Stimulated activated CD4-positive, alpha-beta T cell treated with anti-CD3 and anti-CD28 coated beads, TNF-alpha, amount 100 ng/mL, for 4 hours (primary cell): ENCODE data around the gene TIMM23.
"Not testable (repeated sequence)": the region's sequence is repeated elsewhere in the genome, so short reads cannot be mapped to it uniquely, and the experiment has no call there.

Experiments
- DNase-seq, 3 experiments: peaks; one replicate each; pipeline ENCODE4 v3.0.0-alpha.2; 2020; ENCODE audit warnings: low read depth in 3 of 3

TIMM23 gene

DNA sequence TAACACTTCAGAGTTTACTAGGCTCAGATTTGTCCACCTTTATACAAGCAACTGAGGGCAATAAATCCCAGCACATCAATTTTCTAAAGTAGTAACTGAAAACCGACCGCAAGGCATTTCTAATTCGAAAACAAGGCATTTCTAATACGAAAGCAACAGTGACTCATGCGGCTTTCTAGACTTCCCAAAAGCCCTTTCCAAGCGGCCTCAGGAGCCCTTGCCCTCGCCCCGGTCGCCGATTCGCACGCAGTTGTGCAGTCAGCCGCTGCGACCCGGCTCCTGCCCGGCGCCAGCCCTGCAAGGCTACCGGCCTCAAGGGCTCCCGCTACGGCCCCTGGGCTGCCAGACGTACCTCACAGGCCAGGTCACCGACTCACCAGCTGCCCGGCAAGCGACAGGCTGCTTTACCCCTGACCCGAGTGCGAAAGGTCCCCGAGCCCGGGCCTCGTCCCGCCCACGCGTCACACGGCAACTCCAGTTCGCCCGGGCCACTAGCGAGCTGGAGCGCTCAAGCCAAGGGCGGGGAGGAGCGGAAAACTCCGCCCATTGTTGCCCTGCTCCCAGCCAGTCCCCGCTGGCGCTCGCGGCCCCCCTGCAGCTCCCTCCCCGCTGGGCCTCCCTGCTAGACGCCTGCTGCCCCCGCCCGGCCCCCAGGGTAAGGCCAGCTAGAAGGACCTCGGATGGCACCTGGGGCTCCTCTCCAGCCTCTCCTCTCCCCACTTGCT is 50.9 kb downstream of the TIMM23 start:
- peak; percentile 52 to 58 (median 57) for DNase-seq

- no peak for DNase-seq
Measured at GRCh38 chr10:46024948-46025347, 52.7 kb downstream of the TIMM23 start.

DNA sequence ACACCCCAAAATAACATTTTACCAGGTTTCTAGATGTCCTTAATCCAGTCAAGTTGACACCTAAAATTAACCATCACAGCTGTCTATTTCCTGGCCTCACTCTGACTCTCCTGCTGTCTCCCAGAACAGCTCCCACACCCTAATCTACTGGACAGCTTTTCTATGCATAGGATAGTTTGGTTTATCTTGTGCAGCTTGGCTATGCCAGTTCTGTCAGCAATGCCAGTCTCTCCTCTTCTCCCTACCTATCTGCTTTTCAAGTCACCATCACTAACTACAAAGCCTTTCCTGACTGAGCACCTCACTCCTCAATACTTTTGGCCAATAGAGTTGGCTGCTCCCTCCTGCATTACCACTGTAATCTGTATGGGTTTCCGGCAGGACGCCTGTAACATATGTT is 53.1 kb downstream of the TIMM23 start:
- DNase-seq: no peak

DNA sequence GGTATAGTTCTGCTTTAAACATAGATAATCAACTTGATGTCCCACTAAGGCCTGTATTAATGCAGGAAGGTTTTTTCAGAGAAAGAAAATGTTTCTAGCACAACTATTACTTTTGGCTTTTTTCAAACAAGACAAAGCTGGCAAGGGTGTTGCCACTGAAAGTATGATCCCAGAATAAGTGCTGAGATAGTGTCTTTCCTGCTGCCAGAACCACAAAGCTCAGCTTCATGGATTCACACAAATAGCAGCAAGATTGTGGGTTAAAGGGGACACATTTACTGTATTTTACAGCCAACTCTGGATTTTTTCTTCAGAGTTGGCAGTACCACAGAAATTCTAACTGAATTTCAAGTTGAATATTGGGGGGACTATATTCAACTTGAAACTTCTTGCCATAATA is 53.8 kb downstream of the TIMM23 start:
- DNase-seq: no peak

GRCh38 chr10:46028584-46029460 is 56.5 kb downstream of the TIMM23 start:
- DNase-seq: peak in 1 of 3 experiments; percentile 5

- no peak for DNase-seq
Measured at GRCh38 chr10:46029461-46030030, 57.3 kb downstream of the TIMM23 start.

DNA sequence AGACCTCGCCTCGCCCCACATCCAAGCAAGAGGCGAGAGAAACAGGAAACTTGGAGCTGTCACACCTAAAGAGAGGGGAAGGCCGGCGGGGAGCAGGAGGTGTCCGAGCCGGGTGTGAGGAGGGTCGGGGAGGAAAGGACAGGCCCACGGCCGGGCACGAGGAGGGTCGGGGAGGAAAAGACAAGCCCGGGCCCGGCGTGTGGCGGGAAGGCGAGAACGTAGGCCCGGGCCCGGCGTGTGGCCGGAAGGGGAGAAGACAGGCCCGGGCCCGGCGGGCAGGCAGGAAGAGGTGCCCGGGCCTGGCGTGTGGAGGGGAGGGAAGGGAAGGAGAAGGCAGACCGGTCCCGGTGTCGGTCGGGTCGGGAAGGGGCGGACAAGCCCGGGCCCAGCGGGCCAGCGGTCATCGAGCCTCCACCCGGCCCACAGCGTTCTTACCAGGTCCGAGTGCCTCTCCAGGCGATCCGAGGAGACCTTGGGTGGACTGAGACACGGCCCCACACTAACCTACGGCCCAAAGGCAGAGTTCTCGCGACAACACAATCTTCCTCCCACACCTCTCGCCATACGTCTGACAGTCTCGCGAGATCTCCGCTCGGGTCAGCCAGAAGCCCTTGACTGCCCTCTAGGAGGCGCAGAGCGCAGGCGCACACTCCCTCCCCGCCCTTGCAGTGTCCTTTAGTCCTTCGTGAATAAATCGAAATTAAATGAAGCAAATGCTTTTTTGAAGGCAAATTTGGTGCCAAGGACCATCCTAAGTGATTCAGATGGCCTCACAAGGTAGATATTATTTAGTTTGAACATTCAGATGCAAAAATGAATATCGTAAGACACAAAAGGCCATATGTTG is 58.0 kb downstream of the TIMM23 start, which contains the start of gene NCOA4:
Gene NCOA4 (minus strand): TSS at position 533 of the 847 bp plus-strand sequence. CDS start 13,943 bp downstream, outside the sequence.
- peak; percentile 86 to 94 (median 89) for DNase-seq

GRCh38 chr10:46031648-46032532 is 59.6 kb downstream of the TIMM23 start:
- no peak for DNase-seq

DNA sequence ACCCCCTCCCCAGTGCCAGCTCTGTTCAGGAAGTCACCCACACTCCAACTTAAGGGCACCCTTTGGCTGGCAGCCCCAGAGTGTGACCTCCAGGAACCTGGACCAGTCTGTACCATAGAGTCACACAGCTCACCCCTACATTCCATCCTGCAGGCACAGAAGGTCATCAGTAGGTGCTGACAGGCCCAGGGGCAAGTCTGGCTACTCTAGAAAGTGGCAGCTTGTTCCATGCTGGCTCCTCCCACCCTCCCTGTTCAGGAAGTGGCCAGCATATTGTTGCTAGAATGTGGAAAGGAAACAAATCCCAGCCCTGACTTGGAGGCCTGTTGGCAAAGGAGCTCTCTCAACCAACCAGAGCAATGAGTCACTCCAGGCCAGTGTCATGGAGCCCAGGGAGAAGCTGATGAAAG is 61.3 kb downstream of the TIMM23 start:
- DNase-seq: no peak

DNA sequence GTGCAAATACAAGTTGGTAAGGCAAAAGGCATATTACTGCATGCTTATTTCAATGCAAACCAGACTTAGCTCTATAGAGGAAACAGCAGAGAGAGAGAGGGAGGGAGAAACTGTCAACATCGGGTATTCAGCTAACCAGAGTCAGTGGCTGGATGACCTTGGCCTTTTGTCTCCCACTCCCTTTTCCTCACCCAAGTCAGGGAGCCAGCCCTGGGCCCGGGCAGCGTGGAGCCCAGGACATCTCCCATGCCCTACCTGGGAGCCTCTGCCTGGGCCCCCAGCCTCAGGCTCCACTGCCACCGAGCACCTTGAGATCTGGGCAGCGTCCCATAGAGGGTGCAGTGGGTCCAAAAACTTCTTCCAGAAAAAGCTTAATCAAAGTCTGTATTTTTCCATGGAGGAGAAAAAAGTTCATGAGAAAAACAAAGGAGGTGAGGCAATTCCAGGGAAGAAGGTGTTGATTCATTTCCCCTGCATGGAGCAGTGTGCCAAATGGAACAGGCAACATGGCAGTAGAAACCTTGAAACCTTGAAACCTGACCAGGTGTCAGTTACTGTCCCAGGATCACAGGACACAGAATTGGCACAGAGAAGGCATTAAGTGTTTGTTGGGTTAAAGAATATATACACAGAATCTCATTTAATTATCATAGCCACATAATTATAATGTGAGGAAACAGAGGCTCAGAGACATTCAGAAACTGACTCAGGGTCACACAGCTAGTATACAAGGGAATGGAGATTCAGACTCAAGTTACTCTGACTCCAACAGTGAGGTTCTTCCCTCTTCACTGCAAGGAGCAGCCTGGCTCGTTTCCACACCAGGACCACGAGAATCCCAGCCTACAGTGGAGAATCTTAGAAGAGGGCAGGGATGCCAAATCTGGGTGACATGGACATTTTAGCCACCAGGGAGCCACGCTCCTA is 63.9 kb downstream of the TIMM23 start:
- no peak for DNase-seq

DNA sequence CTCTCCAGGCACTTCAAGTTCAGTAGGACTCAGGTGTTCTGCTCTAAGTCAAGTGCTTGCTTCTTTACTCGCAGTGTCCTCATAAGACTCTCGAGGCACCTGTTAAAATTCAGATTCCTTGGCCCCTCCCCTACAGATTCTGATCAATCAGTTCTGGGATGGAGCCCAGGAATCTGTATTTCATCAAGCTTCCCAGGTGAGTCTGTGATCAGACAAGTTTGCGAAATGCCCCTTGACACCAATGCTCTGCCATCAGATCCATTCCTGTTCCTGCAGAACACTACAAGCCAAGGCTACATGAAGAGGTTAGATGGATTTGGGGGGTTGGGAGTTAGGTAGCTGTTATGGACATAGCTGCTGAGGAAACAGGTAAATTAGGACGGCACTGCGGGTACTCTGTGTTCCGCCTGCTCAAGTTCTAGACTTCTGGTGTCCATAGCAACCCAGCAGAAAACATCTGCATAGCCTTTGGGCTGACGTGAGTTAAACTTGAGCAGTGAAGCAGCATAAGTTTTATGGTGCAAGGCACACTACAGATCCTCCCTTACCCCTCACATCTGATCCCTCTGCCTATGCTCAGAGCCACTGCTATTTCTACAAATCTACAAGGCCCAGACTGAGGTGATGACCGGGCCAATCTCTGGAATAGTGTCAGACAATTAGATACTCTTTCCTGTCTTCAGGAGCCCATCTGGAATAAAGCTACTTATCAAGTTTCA is 65.0 kb downstream of the TIMM23 start:
- DNase-seq: no peak

- no peak for DNase-seq
Measured at GRCh38 chr10:46040004-46040403, 67.7 kb downstream of the TIMM23 start.

- no peak for DNase-seq
Measured at GRCh38 chr10:46042527-46042926, 70.2 kb downstream of the TIMM23 start.

DNA sequence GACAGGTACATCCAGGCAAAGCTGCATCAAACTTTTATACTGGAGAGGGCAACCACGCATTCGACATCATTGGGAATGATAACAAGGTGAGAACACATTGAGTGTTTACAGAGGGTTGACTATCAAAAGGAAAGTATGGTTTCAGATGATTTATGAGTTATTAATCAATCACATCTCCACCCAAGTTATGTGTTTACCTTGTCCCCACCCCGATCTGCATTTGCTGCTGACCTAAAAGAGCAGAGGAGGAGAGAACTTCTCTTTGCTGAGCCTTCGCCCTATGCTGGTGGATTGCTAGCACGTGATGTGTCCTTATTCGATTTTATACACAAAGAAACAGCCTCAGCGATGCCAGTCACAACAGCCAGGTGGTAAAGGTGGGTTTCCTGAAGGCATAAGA is 74.0 kb downstream of the TIMM23 start, which contains the start of gene MSMB:
Gene MSMB (minus strand): TSS at position 9 of the 400 bp plus-strand sequence. CDS start 32 bp downstream, outside the sequence.
- DNase-seq: no peak

DNA sequence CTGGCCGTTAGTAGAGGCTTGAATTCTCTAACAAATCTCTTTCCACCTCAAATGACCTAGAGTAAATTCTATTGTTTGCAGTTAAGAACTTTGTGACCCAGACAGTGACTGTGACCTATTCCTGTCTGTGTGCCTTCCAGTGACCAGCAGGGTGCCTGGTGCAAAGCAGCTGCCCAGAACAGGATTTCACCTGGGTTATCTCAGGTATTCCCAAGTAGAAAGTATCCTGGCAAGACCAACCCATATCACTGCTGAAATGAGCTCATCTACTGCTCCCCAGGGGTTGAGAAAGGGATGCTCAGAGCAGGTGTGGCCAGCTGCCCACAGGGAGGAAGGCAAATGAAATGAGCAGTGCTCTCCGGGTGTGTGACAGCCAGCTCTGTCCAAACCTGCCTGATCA is 75.9 kb downstream of the TIMM23 start:
- no peak for DNase-seq

DNA sequence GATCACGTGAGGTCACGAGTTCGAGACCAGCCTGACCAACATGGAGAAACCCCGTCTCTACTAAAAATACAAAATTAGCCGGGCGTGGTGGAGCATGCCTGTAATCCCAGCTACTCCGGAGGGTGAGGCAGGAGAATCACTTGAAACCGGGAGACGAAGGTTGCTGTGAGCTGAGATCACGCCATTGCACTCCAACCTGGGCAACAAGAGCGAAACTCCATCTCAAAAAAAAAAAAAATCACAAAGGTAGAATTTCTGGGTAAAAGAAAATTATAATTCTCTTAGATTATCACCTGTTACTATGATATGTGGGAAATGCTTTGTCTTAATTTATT is 77.2 kb downstream of the TIMM23 start:
- not testable (repeated sequence) for DNase-seq

- no peak for DNase-seq
Measured at GRCh38 chr10:46050941-46051623, 78.8 kb downstream of the TIMM23 start.
